GM23338 (cell line): ENCODE results near the gene IDH1.

Experiments used
- CTCF ChIP-seq, 2 experiments: fragments of 200-600 bp in 1 of 2; sonication (generic) in 1 of 2; conservative IDR thresholded peaks; 2 replicates each; pipeline versions ENCODE4 v1.5.1 to v1.6.1; 2016 to 2017; ENCODE audit warnings: antibody characterized with exemption in 2 of 2, low read depth in 2 of 2, mild to moderate bottlenecking in 2 of 2, moderate library complexity in 1 of 2
- EZH2 ChIP-seq: fragments of 200-600 bp; sonication (generic); IDR thresholded peaks from one replicate; pipeline ENCODE4 v1.8.0; 2017; ENCODE audit warnings: antibody characterized with exemption, mild to moderate bottlenecking, low read depth; ENCODE audit not compliant: unreplicated experiment
- POLR2AphosphoS5 ChIP-seq: IDR thresholded peaks from 2 replicates; pipeline ENCODE4 v1.6.1; 2016; ENCODE audit warnings: antibody characterized with exemption, low read depth
- ZNF114 ChIP-seq: fragments of 250-450 bp; sonication (Bioruptor Pico); IDR thresholded peaks from 2 replicates; pipeline ENCODE4 v1.5.0; 2020; ENCODE audit warnings: mild to moderate bottlenecking, moderate library complexity
- TF ChIP-seq, protein P1 (sequence below): IDR thresholded peaks from one replicate; pipeline ENCODE4 v1.6.1; 2018; ENCODE audit warnings: antibody characterized with exemption; ENCODE audit not compliant: unreplicated experiment

GRCh38 chr2:208274748-208275147 lies 19.9 kb upstream of the IDH1 start:
- TF ChIP-seq, protein P1, sequence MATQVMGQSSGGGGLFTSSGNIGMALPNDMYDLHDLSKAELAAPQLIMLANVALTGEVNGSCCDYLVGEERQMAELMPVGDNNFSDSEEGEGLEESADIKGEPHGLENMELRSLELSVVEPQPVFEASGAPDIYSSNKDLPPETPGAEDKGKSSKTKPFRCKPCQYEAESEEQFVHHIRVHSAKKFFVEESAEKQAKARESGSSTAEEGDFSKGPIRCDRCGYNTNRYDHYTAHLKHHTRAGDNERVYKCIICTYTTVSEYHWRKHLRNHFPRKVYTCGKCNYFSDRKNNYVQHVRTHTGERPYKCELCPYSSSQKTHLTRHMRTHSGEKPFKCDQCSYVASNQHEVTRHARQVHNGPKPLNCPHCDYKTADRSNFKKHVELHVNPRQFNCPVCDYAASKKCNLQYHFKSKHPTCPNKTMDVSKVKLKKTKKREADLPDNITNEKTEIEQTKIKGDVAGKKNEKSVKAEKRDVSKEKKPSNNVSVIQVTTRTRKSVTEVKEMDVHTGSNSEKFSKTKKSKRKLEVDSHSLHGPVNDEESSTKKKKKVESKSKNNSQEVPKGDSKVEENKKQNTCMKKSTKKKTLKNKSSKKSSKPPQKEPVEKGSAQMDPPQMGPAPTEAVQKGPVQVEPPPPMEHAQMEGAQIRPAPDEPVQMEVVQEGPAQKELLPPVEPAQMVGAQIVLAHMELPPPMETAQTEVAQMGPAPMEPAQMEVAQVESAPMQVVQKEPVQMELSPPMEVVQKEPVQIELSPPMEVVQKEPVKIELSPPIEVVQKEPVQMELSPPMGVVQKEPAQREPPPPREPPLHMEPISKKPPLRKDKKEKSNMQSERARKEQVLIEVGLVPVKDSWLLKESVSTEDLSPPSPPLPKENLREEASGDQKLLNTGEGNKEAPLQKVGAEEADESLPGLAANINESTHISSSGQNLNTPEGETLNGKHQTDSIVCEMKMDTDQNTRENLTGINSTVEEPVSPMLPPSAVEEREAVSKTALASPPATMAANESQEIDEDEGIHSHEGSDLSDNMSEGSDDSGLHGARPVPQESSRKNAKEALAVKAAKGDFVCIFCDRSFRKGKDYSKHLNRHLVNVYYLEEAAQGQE, result no peak
- no peak for TF ChIP-seq CTCF (conservative IDR thresholded peaks at IDR 0.05; ENCODE audit: low read depth in 2 of 2)
- no peak for TF ChIP-seq POLR2AphosphoS5
- no peak for TF ChIP-seq EZH2
- TF ChIP-seq ZNF114 (CRISPR knock-in tag), result no peak
